WTC11 (cell line): ENCODE results near the gene ARHGAP15. TPM values are rescaled to one million over a fixed set of nuclear protein-coding genes. Genes with fewer than 3 reads are reported as not detected.

Source experiments
- ATAC-seq: fragments of 200-7000 bp; cut with Tn5 transposase; 2 replicates; pipeline ENCODE4 v1.10.0; 2021; ENCODE audit warnings: mild to moderate bottlenecking, moderate library complexity
- CTCF ChIA-PET: fragments of 300-600 bp; sonication (Branson Sonifier 250); formaldehyde crosslinking; loops from one replicate; lab custom pipeline; 2021; ENCODE audit warnings: antibody characterized with exemption; lab: Charles Lee
- POLR2A ChIA-PET: fragments of 350-600 bp; sonication (Branson Sonifier 250); formaldehyde crosslinking; loops from one replicate; lab custom pipeline; 2021; ENCODE audit warnings: antibody characterized with exemption; lab: Charles Lee
- DNase-seq: peaks from one replicate; pipeline ENCODE4 v3.0.0; 2021; ENCODE audit warnings: low spot score
- H3K27ac Mint-ChIP-seq: 2 replicates; pipeline ENCODE4 v1.8.0; 2021; ENCODE audit warnings: mixed read lengths
- H3K27me3 Mint-ChIP-seq: 2 replicates; pipeline ENCODE4 v1.8.0; 2021; ENCODE audit warnings: low read depth, mild to moderate bottlenecking, moderate library complexity, mixed read lengths
- H3K36me3 Mint-ChIP-seq: 2 replicates; pipeline ENCODE4 v1.8.0; 2021; ENCODE audit warnings: mixed read lengths
- H3K4me1 Mint-ChIP-seq: 2 replicates; pipeline ENCODE4 v1.8.0; 2022; ENCODE audit warnings: mixed read lengths
- H3K4me3 Mint-ChIP-seq: 2 replicates; pipeline ENCODE4 v1.8.0; 2021; ENCODE audit warnings: mild to moderate bottlenecking, moderate library complexity, mixed read lengths
- H3K9me3 Mint-ChIP-seq: 2 replicates; pipeline ENCODE4 v1.8.0; 2021; ENCODE audit warnings: mixed read lengths
- ATF6 ChIP-seq: sonication (generic); formaldehyde crosslinking; IDR thresholded peaks from 2 replicates; pipeline ENCODE4 v1.8.1; 2023; ENCODE audit warnings: mild to moderate bottlenecking, missing genetic modification reagents
- CBFB ChIP-seq: sonication (generic); formaldehyde crosslinking; IDR thresholded peaks from 2 replicates; pipeline ENCODE4 v1.8.1; 2022; ENCODE audit warnings: mild to moderate bottlenecking, low read depth, missing genetic modification reagents
- CREM ChIP-seq: sonication (generic); formaldehyde crosslinking; IDR thresholded peaks from 2 replicates; pipeline ENCODE4 v1.8.1; 2022; ENCODE audit warnings: mild to moderate bottlenecking, missing genetic modification reagents, moderate library complexity
- FOXK1 ChIP-seq: sonication (generic); formaldehyde crosslinking; IDR thresholded peaks from 2 replicates; pipeline ENCODE4 v1.8.0; 2022; ENCODE audit warnings: mild to moderate bottlenecking, moderate library complexity, missing genetic modification reagents
- GRHL2 ChIP-seq: fragments of 250-450 bp; sonication (Bioruptor Pico); IDR thresholded peaks from 2 replicates; pipeline ENCODE4 v1.8.0; 2022; ENCODE audit warnings: mild to moderate bottlenecking, moderate library complexity; ENCODE audit not compliant: insufficient replicate concordance, severe bottlenecking
- IRF2 ChIP-seq: sonication (generic); formaldehyde crosslinking; IDR thresholded peaks from 2 replicates; pipeline ENCODE4 v1.8.0; 2022; ENCODE audit warnings: low read depth, missing genetic modification reagents, borderline replicate concordance
- JAZF1 ChIP-seq: fragments of 250-450 bp; sonication (Bioruptor Pico); IDR thresholded peaks from 2 replicates; pipeline ENCODE4 v1.9.0; 2021; ENCODE audit warnings: moderate library complexity, mild to moderate bottlenecking, inconsistent platforms
- NR1H2 ChIP-seq: sonication (generic); formaldehyde crosslinking; IDR thresholded peaks from 2 replicates; pipeline ENCODE4 v1.9.0; 2021; ENCODE audit warnings: mild to moderate bottlenecking, moderate library complexity, missing genetic modification reagents
- NR2C2 ChIP-seq: sonication (generic); formaldehyde crosslinking; IDR thresholded peaks from 2 replicates; pipeline ENCODE4 v1.8.0; 2022; ENCODE audit warnings: mild to moderate bottlenecking, missing genetic modification reagents
- SMAD3 ChIP-seq: sonication (generic); formaldehyde crosslinking; IDR thresholded peaks from 2 replicates; pipeline ENCODE4 v1.8.0; 2022; ENCODE audit warnings: missing genetic modification reagents, mild to moderate bottlenecking, borderline replicate concordance
- TCF7 ChIP-seq: sonication (generic); formaldehyde crosslinking; IDR thresholded peaks from 2 replicates; pipeline ENCODE4 v1.8.0; 2022; ENCODE audit warnings: mild to moderate bottlenecking, low read depth, missing genetic modification reagents, moderate library complexity
- ZBTB21 ChIP-seq: sonication (generic); formaldehyde crosslinking; IDR thresholded peaks from 2 replicates; pipeline ENCODE4 v1.8.1; 2023; ENCODE audit warnings: mild to moderate bottlenecking, missing genetic modification reagents, borderline replicate concordance
- ZNF219 ChIP-seq: sonication (generic); formaldehyde crosslinking; IDR thresholded peaks from 2 replicates; pipeline ENCODE4 v1.8.0; 2023; ENCODE audit warnings: missing genetic modification reagents, mild to moderate bottlenecking, borderline replicate concordance
- ZNF423 ChIP-seq: fragments of 250-450 bp; sonication (Bioruptor Pico); IDR thresholded peaks from 2 replicates; pipeline ENCODE4 v2.1.2; 2022; ENCODE audit warnings: mild to moderate bottlenecking, moderate library complexity
- ZNF532 ChIP-seq: fragments of 250-450 bp; sonication (Bioruptor Pico); IDR thresholded peaks from 2 replicates; pipeline ENCODE4 v1.9.0; 2021; ENCODE audit warnings: mild to moderate bottlenecking, borderline replicate concordance
- ZSCAN18 ChIP-seq: fragments of 250-450 bp; sonication (Bioruptor Pico); IDR thresholded peaks from 2 replicates; pipeline ENCODE4 v2.1.2; 2022; ENCODE audit warnings: mild to moderate bottlenecking, moderate library complexity
- total RNA-seq: library from RNA; stranded (reverse); gene quantifications from 3 replicates; pipeline ENCODE4 v1.2.3, GENCODE V29; 2021
- TF ChIP-seq, protein P1 (sequence below): sonication (generic); formaldehyde crosslinking; conservative IDR thresholded peaks from 2 replicates; pipeline ENCODE4 v1.8.1; 2023; ENCODE audit warnings: mild to moderate bottlenecking, low read depth, missing genetic modification reagents, moderate library complexity
- TF ChIP-seq, protein P2 (sequence below): fragments of 250-450 bp; sonication (Bioruptor Pico); IDR thresholded peaks from 2 replicates; pipeline ENCODE4 v1.9.0; 2021; ENCODE audit warnings: moderate library complexity, mild to moderate bottlenecking, inconsistent platforms, borderline replicate concordance
- TF ChIP-seq, protein P3 (sequence below): sonication (generic); formaldehyde crosslinking; IDR thresholded peaks from 2 replicates; pipeline ENCODE4 v1.8.1; 2022; ENCODE audit warnings: missing genetic modification reagents, borderline replicate concordance
- TF ChIP-seq, protein P4 (sequence below): sonication (generic); formaldehyde crosslinking; IDR thresholded peaks from 2 replicates; pipeline ENCODE4 v1.8.0; 2023; ENCODE audit warnings: missing genetic modification reagents

The ARHGAP15 gene
- total RNA-seq, 1 experiment from 2014 or later: 0.28 TPM

DNA sequence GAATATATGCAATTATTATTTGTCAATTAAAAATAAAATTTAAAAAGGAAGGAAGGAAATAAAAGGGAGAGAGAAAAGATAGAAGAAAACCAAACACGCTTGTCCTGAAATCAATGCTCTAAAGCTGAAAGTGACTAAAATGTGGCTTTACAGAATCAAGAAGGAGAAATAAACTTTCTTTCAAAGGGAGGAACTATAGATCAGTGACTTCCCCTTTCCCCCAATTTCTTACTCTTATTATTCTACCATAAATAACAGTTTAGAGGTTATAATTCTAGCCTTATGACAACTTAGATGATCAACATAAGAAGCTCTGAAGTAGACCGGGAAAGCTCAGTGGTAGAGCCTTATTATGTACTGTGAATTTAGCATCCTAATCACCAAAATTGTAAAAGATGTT lies 122.5 kb downstream of the ARHGAP15 start:
- H3K4me3 Mint-ChIP-seq: no peak overlapping the region
- DNase-seq (no peak), ATAC-seq (no peak)
- POLR2A ChIA-PET: no interaction called here
- H3K36me3 Mint-ChIP-seq: no peaks in the 10 kb centered on the region
- H3K27ac Mint-ChIP-seq: no peak overlapping the region
- TF ChIP-seq, protein P1, sequence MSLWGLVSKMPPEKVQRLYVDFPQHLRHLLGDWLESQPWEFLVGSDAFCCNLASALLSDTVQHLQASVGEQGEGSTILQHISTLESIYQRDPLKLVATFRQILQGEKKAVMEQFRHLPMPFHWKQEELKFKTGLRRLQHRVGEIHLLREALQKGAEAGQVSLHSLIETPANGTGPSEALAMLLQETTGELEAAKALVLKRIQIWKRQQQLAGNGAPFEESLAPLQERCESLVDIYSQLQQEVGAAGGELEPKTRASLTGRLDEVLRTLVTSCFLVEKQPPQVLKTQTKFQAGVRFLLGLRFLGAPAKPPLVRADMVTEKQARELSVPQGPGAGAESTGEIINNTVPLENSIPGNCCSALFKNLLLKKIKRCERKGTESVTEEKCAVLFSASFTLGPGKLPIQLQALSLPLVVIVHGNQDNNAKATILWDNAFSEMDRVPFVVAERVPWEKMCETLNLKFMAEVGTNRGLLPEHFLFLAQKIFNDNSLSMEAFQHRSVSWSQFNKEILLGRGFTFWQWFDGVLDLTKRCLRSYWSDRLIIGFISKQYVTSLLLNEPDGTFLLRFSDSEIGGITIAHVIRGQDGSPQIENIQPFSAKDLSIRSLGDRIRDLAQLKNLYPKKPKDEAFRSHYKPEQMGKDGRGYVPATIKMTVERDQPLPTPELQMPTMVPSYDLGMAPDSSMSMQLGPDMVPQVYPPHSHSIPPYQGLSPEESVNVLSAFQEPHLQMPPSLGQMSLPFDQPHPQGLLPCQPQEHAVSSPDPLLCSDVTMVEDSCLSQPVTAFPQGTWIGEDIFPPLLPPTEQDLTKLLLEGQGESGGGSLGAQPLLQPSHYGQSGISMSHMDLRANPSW (CRISPR knock-in tag): no peak
- TF ChIP-seq ATF6 (CRISPR knock-in tag): no peak
- no peak for TF ChIP-seq ZNF532
- TF ChIP-seq, protein P2, sequence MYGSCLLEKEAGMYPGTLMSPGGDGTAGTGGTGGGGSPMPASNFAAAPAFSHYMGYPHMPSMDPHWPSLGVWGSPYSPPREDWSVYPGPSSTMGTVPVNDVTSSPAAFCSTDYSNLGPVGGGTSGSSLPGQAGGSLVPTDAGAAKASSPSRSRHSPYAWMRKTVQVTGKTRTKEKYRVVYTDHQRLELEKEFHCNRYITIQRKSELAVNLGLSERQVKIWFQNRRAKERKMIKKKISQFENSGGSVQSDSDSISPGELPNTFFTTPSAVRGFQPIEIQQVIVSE (CRISPR knock-in tag): no peak
- no peak for TF ChIP-seq FOXK1 (CRISPR knock-in tag)
- TF ChIP-seq NR2C2 (CRISPR knock-in tag): no peak
- no peak for TF ChIP-seq ZNF423 (CRISPR knock-in tag)
- no peak for TF ChIP-seq ZNF219 (CRISPR knock-in tag)
- no peak for TF ChIP-seq JAZF1 (CRISPR knock-in tag)
- TF ChIP-seq CREM (CRISPR knock-in tag): no peak
- no peak for TF ChIP-seq TCF7 (CRISPR knock-in tag)
- H3K4me1 Mint-ChIP-seq: peaks cover 4% of the 10 kb centered on the region
- CTCF ChIA-PET: interaction anchor here (1.6 kb wide), 1 partner anchor 11 kb away, joined by 3 read pairs; no protein-coding TSS in a partner anchor
- H3K9me3 Mint-ChIP-seq: no peaks in the 10 kb centered on the region
- no peaks in the 10 kb centered on the region for H3K27me3 Mint-ChIP-seq

GRCh38 chr2:143252138-143252907 lies 123.1 kb downstream of the ARHGAP15 start:
- CTCF ChIA-PET: interaction anchor here (1.1 to 1.6 kb wide), 2 partner anchors 10 to 30 kb away, joined by 3 read pairs; no protein-coding TSS in a partner anchor
- Mint-ChIP-seq H3K27me3 (no peaks in the 10 kb centered on the region), H3K9me3 (no peaks in the 10 kb centered on the region), H3K4me1 (peaks cover 4% of the 10 kb centered on the region), H3K27ac (no peak overlapping the region), H3K4me3 (no peak overlapping the region), H3K36me3 (no peaks in the 10 kb centered on the region)
- ATAC-seq (no peak), DNase-seq (no peak)
- POLR2A ChIA-PET: no interaction called here
- TF ChIP-seq FOXK1 (CRISPR knock-in tag) (no peak), ZSCAN18 (no peak), IRF2 (no peak), CBFB (no peak), CREM (CRISPR knock-in tag) (no peak), TCF7 (CRISPR knock-in tag) (no peak), NR1H2 (CRISPR knock-in tag) (no peak), SMAD3 (CRISPR knock-in tag) (no peak), GRHL2 (CRISPR knock-in tag) (no peak), ZBTB21 (no peak)
- TF ChIP-seq, protein P3, sequence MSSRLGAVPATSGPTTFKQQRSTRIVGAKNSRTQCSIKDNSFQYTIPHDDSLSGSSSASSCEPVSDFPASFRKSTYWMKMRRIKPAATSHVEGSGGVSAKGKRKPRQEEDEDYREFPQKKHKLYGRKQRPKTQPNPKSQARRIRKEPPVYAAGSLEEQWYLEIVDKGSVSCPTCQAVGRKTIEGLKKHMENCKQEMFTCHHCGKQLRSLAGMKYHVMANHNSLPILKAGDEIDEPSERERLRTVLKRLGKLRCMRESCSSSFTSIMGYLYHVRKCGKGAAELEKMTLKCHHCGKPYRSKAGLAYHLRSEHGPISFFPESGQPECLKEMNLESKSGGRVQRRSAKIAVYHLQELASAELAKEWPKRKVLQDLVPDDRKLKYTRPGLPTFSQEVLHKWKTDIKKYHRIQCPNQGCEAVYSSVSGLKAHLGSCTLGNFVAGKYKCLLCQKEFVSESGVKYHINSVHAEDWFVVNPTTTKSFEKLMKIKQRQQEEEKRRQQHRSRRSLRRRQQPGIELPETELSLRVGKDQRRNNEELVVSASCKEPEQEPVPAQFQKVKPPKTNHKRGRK: no peak
- TF ChIP-seq, protein P4, sequence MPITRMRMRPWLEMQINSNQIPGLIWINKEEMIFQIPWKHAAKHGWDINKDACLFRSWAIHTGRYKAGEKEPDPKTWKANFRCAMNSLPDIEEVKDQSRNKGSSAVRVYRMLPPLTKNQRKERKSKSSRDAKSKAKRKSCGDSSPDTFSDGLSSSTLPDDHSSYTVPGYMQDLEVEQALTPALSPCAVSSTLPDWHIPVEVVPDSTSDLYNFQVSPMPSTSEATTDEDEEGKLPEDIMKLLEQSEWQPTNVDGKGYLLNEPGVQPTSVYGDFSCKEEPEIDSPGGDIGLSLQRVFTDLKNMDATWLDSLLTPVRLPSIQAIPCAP (CRISPR knock-in tag): no peak
